SK-N-SH (cell line): ENCODE data around the gene WWOX. TPM values are rescaled to one million over a fixed set of nuclear protein-coding genes. Genes with fewer than 3 reads are reported as not detected.

Experiments used
- CTCF ChIA-PET: fragments of 300-600, 350-600 bp; formaldehyde crosslinking; extraction: SDS; loops from one replicate; lab custom pipeline; 2021; lab: Yijun Ruan, JAX
- POLR2A ChIA-PET: fragments of 350-600 bp; sonication (Branson Sonifier 250); formaldehyde crosslinking; extraction: SDS; loops from one replicate; lab custom pipeline; 2020; ENCODE audit warnings: antibody characterized with exemption, inconsistent platforms; lab: Yijun Ruan, JAX
- DNase-seq: peaks from one replicate; pipeline ENCODE4 v3.0.0; 2012
- H2AFZ ChIP-seq: fragments of 200-600 bp; sonication (generic); 2 replicates; pipeline ENCODE4 v1.8.1; 2016; ENCODE audit warnings: antibody characterized with exemption, mild to moderate bottlenecking, low read depth
- H3F3A ChIP-seq: fragments of 200-600 bp; sonication (generic); replicated peaks from 2 replicates; pipeline ENCODE3; 2016; ENCODE audit warnings: antibody characterized with exemption, mild to moderate bottlenecking; ENCODE audit not compliant: insufficient read depth
- H3K27ac ChIP-seq, 2 experiments: fragments of 200-500 bp in 1 of 2; fragments of 200-600 bp in 1 of 2; sonication (Bioruptor generic) in 1 of 2; sonication (generic), shearing (Covaris generic) in 1 of 2; 2 replicates each; pipeline versions ENCODE4 v1.5.1 to v1.6.1; 2014 to 2016; ENCODE audit warnings: low read depth in 2 of 2, inconsistent platforms in 1 of 2, low read length in 1 of 2, mild to moderate bottlenecking in 1 of 2, mixed read lengths in 1 of 2
- H3K27me3 ChIP-seq: fragments of 200-600 bp; sonication (generic), shearing (Covaris generic); 2 replicates; pipeline ENCODE4 v1.6.1; 2016; ENCODE audit warnings: mixed run types; ENCODE audit not compliant: insufficient read depth
- H3K36me3 ChIP-seq, 2 experiments: fragments of 200-500 bp in 1 of 2; fragments of 200-600 bp in 1 of 2; sonication (Bioruptor generic) in 1 of 2; sonication (generic) in 1 of 2; replicated peaks in 1 of 2; 2 replicates each; pipeline versions ENCODE3 to v1.5.1; 2014 to 2016; ENCODE audit warnings: low read length in 1 of 2, mild to moderate bottlenecking in 1 of 2; ENCODE audit not compliant: insufficient read depth in 2 of 2, control insufficient read depth in 1 of 2
- H3K4me1 ChIP-seq, 2 experiments: fragments of 200-500 bp in 1 of 2; fragments of 200-600 bp in 1 of 2; sonication (Bioruptor generic) in 1 of 2; sonication (generic), shearing (Covaris generic) in 1 of 2; 2 replicates each; pipeline versions ENCODE4 v1.5.1 to v1.6.1; 2014 to 2016; ENCODE audit warnings: low read depth in 1 of 2, low read length in 1 of 2, mixed run types in 1 of 2; ENCODE audit not compliant: insufficient read depth in 2 of 2, control insufficient read depth in 1 of 2
- H3K4me2 ChIP-seq: fragments of 200-600 bp; sonication (generic), shearing (Covaris generic); 2 replicates; pipeline ENCODE4 v1.6.1; 2017; ENCODE audit warnings: mixed run types
- H3K4me3 ChIP-seq, 2 experiments: fragments of 200-500 bp in 1 of 2; fragments of 200-600 bp in 1 of 2; sonication (Bioruptor generic) in 1 of 2; sonication (generic), shearing (Covaris generic) in 1 of 2; 2 replicates each; pipeline versions ENCODE4 v1.5.1 to v1.8.1; 2014 to 2016; ENCODE audit warnings: low read depth in 2 of 2, inconsistent platforms in 1 of 2, low read length in 1 of 2, mild to moderate bottlenecking in 1 of 2, mixed read lengths in 1 of 2, moderate library complexity in 1 of 2
- H3K79me2 ChIP-seq: fragments of 200-600 bp; sonication (generic); 2 replicates; pipeline ENCODE4 v1.8.1; 2017; ENCODE audit warnings: mild to moderate bottlenecking; ENCODE audit not compliant: insufficient read depth
- H3K9ac ChIP-seq: fragments of 200-600 bp; sonication (generic); 2 replicates; pipeline ENCODE4 v1.6.1; 2017; ENCODE audit warnings: mixed run types
- H3K9me2 ChIP-seq: fragments of 200-600 bp; sonication (generic); 2 replicates; pipeline ENCODE4 v1.6.1; 2017; ENCODE audit warnings: mixed run types
- H3K9me3 ChIP-seq: fragments of 200-600 bp; sonication (generic); 2 replicates; pipeline ENCODE4 v1.6.1; 2017; ENCODE audit warnings: mixed run types, mild to moderate bottlenecking, moderate library complexity
- H4K20me1 ChIP-seq: fragments of 200-600 bp; sonication (generic); 2 replicates; pipeline ENCODE4 v1.6.1; 2017; ENCODE audit warnings: mild to moderate bottlenecking, mixed run types; ENCODE audit not compliant: insufficient read depth
- CHD2 ChIP-seq: fragments of 150-350 bp; IDR thresholded peaks from 2 replicates; pipeline ENCODE4 v1.6.1; 2018; ENCODE audit warnings: low read length; ENCODE audit not compliant: partially characterized antibody
- FOXJ3 ChIP-seq: sonication (generic); formaldehyde crosslinking; IDR thresholded peaks from 2 replicates; pipeline ENCODE4 v1.5.1; 2020; ENCODE audit warnings: mild to moderate bottlenecking, missing genetic modification reagents
- FOXM1 ChIP-seq: IDR thresholded peaks from 2 replicates; pipeline ENCODE4 v1.4.0; 2012; ENCODE audit warnings: low read depth, mild to moderate bottlenecking
- GABPA ChIP-seq: IDR thresholded peaks from 2 replicates; pipeline ENCODE4 v1.4.0; 2012; ENCODE audit warnings: low read depth, mild to moderate bottlenecking
- GATA2 ChIP-seq: sonication (generic); formaldehyde crosslinking; IDR thresholded peaks from 2 replicates; pipeline ENCODE4 v1.5.0; 2020; ENCODE audit warnings: mild to moderate bottlenecking, missing genetic modification reagents
- MXI1 ChIP-seq: IDR thresholded peaks from 2 replicates; pipeline ENCODE4 v1.6.1; 2012; ENCODE audit warnings: mild to moderate bottlenecking, low read depth, low read length, improper control_type of control experiment
- NFIC ChIP-seq: IDR thresholded peaks from 2 replicates; pipeline ENCODE4 v1.4.0; 2012; ENCODE audit warnings: borderline replicate concordance
- NRF1 ChIP-seq: IDR thresholded peaks from 2 replicates; pipeline ENCODE4 v1.6.1; 2012; ENCODE audit warnings: low read depth, mild to moderate bottlenecking, low read length
- POLR2AphosphoS5 ChIP-seq: IDR thresholded peaks from 2 replicates; pipeline ENCODE4 v1.6.1; 2012; ENCODE audit warnings: low read depth, low read length
- RCOR1 ChIP-seq: fragments of 150-350 bp; IDR thresholded peaks from 2 replicates; pipeline ENCODE4 v1.6.1; 2017; ENCODE audit warnings: antibody characterized with exemption, low read length
- RFX5 ChIP-seq: IDR thresholded peaks from 2 replicates; pipeline ENCODE4 v1.6.1; 2012; ENCODE audit warnings: mild to moderate bottlenecking, improper control_type of control experiment, low read length
- RXRA ChIP-seq: IDR thresholded peaks from 2 replicates; pipeline ENCODE4 v1.4.0; 2012; ENCODE audit warnings: low read depth, mild to moderate bottlenecking, borderline replicate concordance
- SIN3A ChIP-seq: IDR thresholded peaks from 2 replicates; pipeline ENCODE4 v1.6.1; 2012; ENCODE audit warnings: low read depth, mild to moderate bottlenecking, low read length, moderate library complexity, borderline replicate concordance
- SMC3 ChIP-seq: IDR thresholded peaks from 2 replicates; pipeline ENCODE4 v1.6.1; 2012; ENCODE audit warnings: low read depth, low read length, improper control_type of control experiment
- TCF12 ChIP-seq: IDR thresholded peaks from 2 replicates; pipeline ENCODE4 v1.4.0; 2012
- TEAD4 ChIP-seq: IDR thresholded peaks from 2 replicates; pipeline ENCODE4 v1.4.0; 2012; ENCODE audit warnings: mild to moderate bottlenecking, borderline replicate concordance; ENCODE audit not compliant: insufficient read depth
- YY1 ChIP-seq: IDR thresholded peaks from 2 replicates; pipeline ENCODE4 v1.4.0; 2012; ENCODE audit warnings: low read depth, mild to moderate bottlenecking
- WGBS: methylation state at CpG from one replicate; pipeline ENCODE4 v1.1.6; 2017; ENCODE audit warnings: low lambda C conversion rate; 5-methylcytosine and 5-hydroxymethylcytosine counted together
- polyA plus RNA-seq, 3 experiments: library from polyadenylated mRNA; depleted of rRNA; stranded (reverse); fragments of >200 nt; gene quantifications; 2 replicates each; pipeline ENCODE4 v1.2.3, GENCODE V29; 2012
- TF ChIP-seq, protein P1 (sequence below): fragments of 150-350 bp; IDR thresholded peaks from 2 replicates; pipeline ENCODE4 v1.6.1; 2016; ENCODE audit warnings: mild to moderate bottlenecking, low read depth, low read length
- TF ChIP-seq, protein P2 (sequence below): IDR thresholded peaks from 2 replicates; pipeline ENCODE4 v1.4.0; 2012; ENCODE audit warnings: low read depth
- TF ChIP-seq, protein P3 (sequence below): IDR thresholded peaks from 2 replicates; pipeline ENCODE4 v1.4.0; 2012; ENCODE audit warnings: low read depth, borderline replicate concordance
- TF ChIP-seq, protein P4 (sequence below): fragments of 200-600 bp; sonication (generic); IDR thresholded peaks from 2 replicates; pipeline ENCODE4 v1.6.1; 2017; ENCODE audit warnings: antibody characterized with exemption, mild to moderate bottlenecking, moderate library complexity
- TF ChIP-seq, protein P5 (sequence below): IDR thresholded peaks from 2 replicates; pipeline ENCODE4 v1.4.0; 2012; ENCODE audit warnings: low read depth, borderline replicate concordance

The WWOX gene
- polyA plus RNA-seq, 1 of the 3 experiments (the other 2 are of a cell fraction): 10.8 TPM

DNA sequence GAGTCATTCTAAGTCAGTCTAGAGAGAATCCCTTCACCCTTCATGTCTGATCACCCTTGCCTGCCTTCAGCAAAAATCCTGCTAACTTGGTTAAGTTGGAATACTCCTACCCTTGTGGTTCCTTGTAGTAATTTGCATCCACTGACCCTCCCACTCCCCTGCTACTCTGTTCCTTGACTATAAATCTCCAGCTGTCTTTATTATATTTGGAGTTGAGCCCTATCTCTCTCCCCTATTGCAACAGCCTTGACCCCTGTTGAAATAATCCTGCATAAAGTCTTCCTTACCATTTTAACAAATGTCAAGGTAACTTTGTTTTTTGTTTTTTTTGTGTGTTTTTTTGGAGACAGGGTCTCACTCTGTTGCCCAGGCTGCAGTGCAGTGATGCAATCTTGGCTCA lies 590.1 kb downstream of the WWOX start:
- Histone ChIP-seq H3K4me2 (no peak overlapping the region), H2AFZ (no peak overlapping the region), H3K4me3 (no peak overlapping the region), H3K27me3 (no peaks in the 10 kb centered on the region), H3K79me2 (no peaks in the 10 kb centered on the region), H3K9me2 (no peaks in the 10 kb centered on the region), H4K20me1 (no peaks in the 10 kb centered on the region), H3K36me3 (no peaks in the 10 kb centered on the region), H3F3A (no peaks in the 10 kb centered on the region), H3K9me3 (no peaks in the 10 kb centered on the region), H3K9ac (no peak overlapping the region), H3K27ac (no peak overlapping the region), H3K4me1 (no peaks in the 10 kb centered on the region; a peak in 1 of 4 replicates)
- no peak for TF ChIP-seq GABPA
- no peak for TF ChIP-seq TEAD4
- no peak for TF ChIP-seq RXRA
- TF ChIP-seq RCOR1: no peak
- no peak for TF ChIP-seq CHD2
- TF ChIP-seq, protein P1, sequence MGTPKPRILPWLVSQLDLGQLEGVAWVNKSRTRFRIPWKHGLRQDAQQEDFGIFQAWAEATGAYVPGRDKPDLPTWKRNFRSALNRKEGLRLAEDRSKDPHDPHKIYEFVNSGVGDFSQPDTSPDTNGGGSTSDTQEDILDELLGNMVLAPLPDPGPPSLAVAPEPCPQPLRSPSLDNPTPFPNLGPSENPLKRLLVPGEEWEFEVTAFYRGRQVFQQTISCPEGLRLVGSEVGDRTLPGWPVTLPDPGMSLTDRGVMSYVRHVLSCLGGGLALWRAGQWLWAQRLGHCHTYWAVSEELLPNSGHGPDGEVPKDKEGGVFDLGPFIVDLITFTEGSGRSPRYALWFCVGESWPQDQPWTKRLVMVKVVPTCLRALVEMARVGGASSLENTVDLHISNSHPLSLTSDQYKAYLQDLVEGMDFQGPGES: no peak
- TF ChIP-seq SIN3A: no peak
- no peak for TF ChIP-seq YY1
- no peak for TF ChIP-seq FOXM1
- no peak for TF ChIP-seq NFIC
- no peak for TF ChIP-seq TCF12
- DNase-seq: no peak
- CTCF ChIA-PET: interaction anchor here (0.6 kb wide), 1 partner anchor 150 kb away, joined by 3 read pairs; no protein-coding TSS in a partner anchor
- POLR2A ChIA-PET: no interaction called here

DNA sequence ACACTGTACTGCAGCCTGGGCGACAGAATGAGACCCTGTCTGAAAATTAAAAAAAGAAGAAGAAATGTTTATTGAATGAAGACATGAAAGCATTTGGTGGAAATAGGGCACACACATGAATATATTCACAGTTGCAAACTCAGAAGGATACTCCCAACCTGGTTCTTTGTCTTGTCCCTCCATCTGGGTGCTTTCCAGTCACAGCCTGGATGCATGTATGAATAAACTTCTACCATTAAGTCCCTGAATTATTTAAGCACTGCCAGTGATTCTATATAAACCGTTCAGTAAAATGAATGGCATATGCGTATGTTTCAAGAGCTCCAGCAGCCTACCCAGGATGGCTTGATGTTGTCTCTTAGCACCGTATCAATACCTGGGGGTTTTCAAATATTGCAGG lies 591.1 kb downstream of the WWOX start:
- TF ChIP-seq MXI1 (no peak), SIN3A (no peak), YY1 (no peak), GABPA (no peak), FOXJ3 (no peak), GATA2 (CRISPR knock-in tag) (no peak), TCF12 (no peak), POLR2AphosphoS5 (no peak), NRF1 (no peak), CHD2 (no peak), SMC3 (no peak), FOXM1 (no peak), RFX5 (no peak), TEAD4 (no peak)
- TF ChIP-seq, protein P2, sequence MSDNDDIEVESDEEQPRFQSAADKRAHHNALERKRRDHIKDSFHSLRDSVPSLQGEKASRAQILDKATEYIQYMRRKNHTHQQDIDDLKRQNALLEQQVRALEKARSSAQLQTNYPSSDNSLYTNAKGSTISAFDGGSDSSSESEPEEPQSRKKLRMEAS: no peak
- TF ChIP-seq, protein P3, sequence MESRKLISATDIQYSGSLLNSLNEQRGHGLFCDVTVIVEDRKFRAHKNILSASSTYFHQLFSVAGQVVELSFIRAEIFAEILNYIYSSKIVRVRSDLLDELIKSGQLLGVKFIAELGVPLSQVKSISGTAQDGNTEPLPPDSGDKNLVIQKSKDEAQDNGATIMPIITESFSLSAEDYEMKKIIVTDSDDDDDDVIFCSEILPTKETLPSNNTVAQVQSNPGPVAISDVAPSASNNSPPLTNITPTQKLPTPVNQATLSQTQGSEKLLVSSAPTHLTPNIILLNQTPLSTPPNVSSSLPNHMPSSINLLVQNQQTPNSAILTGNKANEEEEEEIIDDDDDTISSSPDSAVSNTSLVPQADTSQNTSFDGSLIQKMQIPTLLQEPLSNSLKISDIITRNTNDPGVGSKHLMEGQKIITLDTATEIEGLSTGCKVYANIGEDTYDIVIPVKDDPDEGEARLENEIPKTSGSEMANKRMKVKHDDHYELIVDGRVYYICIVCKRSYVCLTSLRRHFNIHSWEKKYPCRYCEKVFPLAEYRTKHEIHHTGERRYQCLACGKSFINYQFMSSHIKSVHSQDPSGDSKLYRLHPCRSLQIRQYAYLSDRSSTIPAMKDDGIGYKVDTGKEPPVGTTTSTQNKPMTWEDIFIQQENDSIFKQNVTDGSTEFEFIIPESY: no peak
- TF ChIP-seq, protein P4, sequence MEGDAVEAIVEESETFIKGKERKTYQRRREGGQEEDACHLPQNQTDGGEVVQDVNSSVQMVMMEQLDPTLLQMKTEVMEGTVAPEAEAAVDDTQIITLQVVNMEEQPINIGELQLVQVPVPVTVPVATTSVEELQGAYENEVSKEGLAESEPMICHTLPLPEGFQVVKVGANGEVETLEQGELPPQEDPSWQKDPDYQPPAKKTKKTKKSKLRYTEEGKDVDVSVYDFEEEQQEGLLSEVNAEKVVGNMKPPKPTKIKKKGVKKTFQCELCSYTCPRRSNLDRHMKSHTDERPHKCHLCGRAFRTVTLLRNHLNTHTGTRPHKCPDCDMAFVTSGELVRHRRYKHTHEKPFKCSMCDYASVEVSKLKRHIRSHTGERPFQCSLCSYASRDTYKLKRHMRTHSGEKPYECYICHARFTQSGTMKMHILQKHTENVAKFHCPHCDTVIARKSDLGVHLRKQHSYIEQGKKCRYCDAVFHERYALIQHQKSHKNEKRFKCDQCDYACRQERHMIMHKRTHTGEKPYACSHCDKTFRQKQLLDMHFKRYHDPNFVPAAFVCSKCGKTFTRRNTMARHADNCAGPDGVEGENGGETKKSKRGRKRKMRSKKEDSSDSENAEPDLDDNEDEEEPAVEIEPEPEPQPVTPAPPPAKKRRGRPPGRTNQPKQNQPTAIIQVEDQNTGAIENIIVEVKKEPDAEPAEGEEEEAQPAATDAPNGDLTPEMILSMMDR: no peak
- TF ChIP-seq, protein P5, sequence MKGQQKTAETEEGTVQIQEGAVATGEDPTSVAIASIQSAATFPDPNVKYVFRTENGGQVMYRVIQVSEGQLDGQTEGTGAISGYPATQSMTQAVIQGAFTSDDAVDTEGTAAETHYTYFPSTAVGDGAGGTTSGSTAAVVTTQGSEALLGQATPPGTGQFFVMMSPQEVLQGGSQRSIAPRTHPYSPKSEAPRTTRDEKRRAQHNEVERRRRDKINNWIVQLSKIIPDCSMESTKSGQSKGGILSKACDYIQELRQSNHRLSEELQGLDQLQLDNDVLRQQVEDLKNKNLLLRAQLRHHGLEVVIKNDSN: no peak
- ChIA-PET CTCF (no interaction called here), POLR2A (no interaction called here)
- Histone ChIP-seq H3K4me2 (no peak overlapping the region), H3F3A (no peaks in the 10 kb centered on the region), H3K4me3 (no peak overlapping the region), H3K9ac (no peak overlapping the region), H3K27ac (no peak overlapping the region), H3K9me3 (no peaks in the 10 kb centered on the region), H2AFZ (no peak overlapping the region), H3K36me3 (no peaks in the 10 kb centered on the region), H4K20me1 (no peaks in the 10 kb centered on the region), H3K4me1 (no peaks in the 10 kb centered on the region; a peak in 1 of 4 replicates), H3K79me2 (no peaks in the 10 kb centered on the region), H3K27me3 (no peaks in the 10 kb centered on the region), H3K9me2 (no peaks in the 10 kb centered on the region)
- 74% methylated on average over 4 of the region's 4 CpGs for WGBS
- no peak for DNase-seq
